GM12892 (cell line): ENCODE measurements around the gene RNF115.
"Not testable (repeated sequence)": the region's sequence is repeated elsewhere in the genome, so short reads cannot be mapped to it uniquely, and the experiment has no call there.

Experiments used
- DNase-seq: peaks from one replicate; pipeline ENCODE4 v3.0.0; 2011; ENCODE audit not compliant: insufficient read length
- FAIRE-seq: peaks from 2 replicates; lab custom pipeline; 2011; peaks lifted over from hg19 to GRCh38; lab: Jason Lieb, UNC
- POLR2A ChIP-seq: IDR thresholded peaks from 2 replicates; pipeline ENCODE4 v1.6.1; 2011; ENCODE audit warnings: low read depth, low read length, control low read depth
- POLR2AphosphoS5 ChIP-seq: IDR thresholded peaks from 2 replicates; pipeline ENCODE4 v1.6.1; 2011; ENCODE audit warnings: low read depth, low read length, control low read depth
- TAF1 ChIP-seq: IDR thresholded peaks from 2 replicates; pipeline ENCODE4 v1.6.1; 2011; ENCODE audit warnings: low read depth, mild to moderate bottlenecking, control low read depth, low read length, borderline replicate concordance

Gene RNF115

DNA sequence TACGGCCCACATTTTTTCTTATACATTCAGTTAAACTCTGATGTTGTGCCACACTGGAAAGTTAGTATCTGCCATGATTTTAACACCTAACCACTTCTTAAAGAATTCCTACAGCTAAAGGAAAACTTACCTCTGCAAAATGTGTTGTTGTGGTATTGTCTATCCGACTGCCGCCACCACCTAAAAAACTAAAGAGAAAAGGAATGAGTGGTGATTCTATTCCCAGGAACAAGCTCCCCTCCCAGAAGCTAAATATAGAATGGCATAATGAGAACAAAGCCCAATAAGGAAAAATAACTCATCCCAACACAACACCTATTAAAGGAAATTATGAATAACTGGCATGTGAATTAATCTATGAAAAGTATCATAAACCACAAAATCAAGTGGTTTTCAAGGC is 39.5 kb downstream of the RNF115 start:
- DNase-seq (no peak), FAIRE-seq (no peak)
- TF ChIP-seq POLR2A (no peak), TAF1 (no peak), POLR2AphosphoS5 (no peak)

GRCh38 chr1:145782272-145783099 is 41.4 kb downstream of the RNF115 start:
- FAIRE-seq, result no peak
- DNase-seq, result no peak
- TF ChIP-seq TAF1 (no peak), POLR2A (no peak), POLR2AphosphoS5 (no peak)

GRCh38 chr1:145778146-145778540 is 45.8 kb downstream of the RNF115 start:
- no peak for TF ChIP-seq POLR2AphosphoS5
- TF ChIP-seq TAF1, result no peak
- TF ChIP-seq POLR2A, result no peak
- FAIRE-seq (no peak), DNase-seq (no peak)

DNA sequence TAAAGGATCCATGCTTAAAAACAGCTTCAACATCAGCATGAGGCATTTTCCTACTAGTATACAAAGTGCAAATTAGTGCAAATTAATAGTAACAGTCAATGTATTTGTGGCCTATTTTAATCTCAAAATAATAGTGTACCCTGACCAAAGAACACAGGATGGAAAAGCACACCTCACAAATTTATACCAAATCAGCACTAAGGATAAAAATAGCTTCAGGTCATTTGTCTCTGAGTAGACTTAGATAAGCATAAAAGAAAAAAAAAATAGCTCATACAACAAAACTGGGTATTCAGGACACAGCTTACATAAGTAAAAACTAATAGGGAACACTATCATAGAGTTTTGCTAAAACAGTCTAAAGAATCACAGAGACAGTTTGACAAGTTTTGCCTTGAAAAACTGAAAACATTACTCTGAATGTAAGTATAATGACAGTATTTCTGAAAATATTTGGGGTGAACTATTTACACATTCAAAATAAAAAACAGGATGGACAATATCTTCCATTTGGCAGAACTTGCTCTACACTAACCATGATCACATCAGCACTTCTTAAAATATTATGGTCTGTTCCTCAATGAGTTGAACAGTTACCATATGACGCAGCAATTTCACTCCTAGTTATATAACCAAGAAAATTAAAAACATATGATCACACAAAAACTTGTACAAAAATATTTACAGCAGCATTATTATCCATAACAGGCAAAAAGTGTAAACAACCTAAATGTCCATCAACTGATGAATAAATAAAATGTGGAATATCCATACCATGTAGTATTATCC is 46.3 kb downstream of the RNF115 start:
- FAIRE-seq, result no peak
- DNase-seq, result no peak
- TF ChIP-seq POLR2AphosphoS5 (no peak), TAF1 (no peak), POLR2A (no peak)

- no peak for TF ChIP-seq POLR2AphosphoS5
- no peak for TF ChIP-seq POLR2A
- TF ChIP-seq TAF1, result no peak
- FAIRE-seq (no peak), DNase-seq (no peak)
Measured at GRCh38 chr1:145773423-145773822, 50.5 kb downstream of the RNF115 start.

DNA sequence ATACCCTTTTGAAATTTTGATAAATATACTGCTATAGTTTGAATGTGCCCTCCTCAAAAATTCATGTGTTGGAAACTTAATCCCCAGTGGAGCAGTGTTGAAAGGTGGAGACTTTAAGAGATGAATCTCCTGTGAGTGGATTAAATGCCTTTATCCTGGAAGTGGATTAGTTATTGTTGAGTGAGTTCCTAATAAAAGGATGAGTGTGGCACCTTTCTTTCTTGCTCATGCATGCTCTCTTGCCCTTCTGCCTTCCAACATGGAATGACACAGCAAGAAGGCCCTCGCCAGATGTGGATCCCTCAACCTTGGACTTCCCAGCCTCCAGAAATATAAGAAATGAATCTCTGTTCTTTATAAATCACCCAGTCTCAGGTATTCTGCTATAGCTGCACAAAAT is 52.8 kb downstream of the RNF115 start:
- DNase-seq (no peak), FAIRE-seq (no peak)
- TF ChIP-seq POLR2AphosphoS5 (no peak), POLR2A (no peak), TAF1 (no peak)

DNA sequence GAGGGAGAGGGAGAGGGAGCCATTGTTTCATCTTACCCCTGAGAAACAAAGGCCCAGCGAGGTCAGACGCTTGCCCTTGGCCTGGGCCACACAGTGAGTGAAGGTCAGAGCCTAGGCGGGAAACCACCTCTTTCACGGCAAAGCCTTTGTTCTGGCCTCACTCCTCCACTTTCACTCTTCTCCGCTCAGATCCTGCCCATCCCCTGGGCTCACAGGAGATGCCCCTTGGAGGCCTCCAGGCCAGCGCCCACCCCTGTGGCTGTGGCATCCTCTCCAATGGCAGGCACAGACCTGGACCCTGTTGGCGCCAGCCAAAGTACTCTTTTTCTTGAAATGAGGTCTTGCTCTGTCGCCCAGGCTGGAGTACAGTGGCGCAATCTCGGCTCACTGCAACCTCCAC is 55.9 kb downstream of the RNF115 start:
- peak; percentile 27 for FAIRE-seq
- DNase-seq, result not testable (repeated sequence)

GRCh38 chr1:145766926-145767325 is 57.0 kb downstream of the RNF115 start:
- FAIRE-seq, DNase-seq: not testable (repeated sequence)

DNA sequence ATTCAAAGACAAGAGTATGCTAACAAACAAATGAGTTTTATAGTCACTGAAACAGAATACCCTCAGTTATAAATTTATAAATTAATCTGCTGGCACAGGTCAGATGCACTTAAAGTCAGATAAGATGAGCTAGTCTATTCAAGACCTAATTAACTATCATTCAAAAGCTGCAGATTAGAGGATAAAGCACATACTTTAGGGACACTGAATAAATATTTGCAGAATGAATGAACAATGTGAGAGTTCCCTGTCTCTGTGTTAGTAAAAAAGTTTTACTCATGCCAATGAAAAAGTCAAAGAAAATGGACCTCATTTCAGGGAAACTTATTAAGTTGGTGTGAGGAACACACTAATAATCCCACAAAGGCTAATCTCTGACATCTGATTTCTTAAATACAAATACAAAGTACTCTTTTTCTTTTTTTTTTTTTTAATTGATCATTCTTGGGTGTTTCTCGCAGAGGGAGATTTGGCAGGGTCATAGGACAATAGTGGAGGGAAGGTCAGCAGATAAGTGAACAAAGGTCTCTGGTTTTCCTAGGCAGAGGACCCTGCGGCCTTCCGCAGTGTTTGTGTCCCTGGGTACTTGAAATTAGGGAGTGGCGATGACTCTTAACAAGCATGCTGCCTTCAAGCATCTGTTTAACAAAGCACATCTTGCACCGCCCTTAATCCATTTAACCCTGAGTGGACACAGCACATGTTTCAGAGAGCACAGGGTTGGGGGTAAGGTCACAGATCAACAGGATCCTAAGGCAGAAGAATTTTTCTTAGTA is 58.1 kb downstream of the RNF115 start:
- not testable (repeated sequence) for DNase-seq, FAIRE-seq

GRCh38 chr1:145765127-145765526 is 58.8 kb downstream of the RNF115 start:
- not testable (repeated sequence) for FAIRE-seq

GRCh38 chr1:145764231-145764940 is 59.5 kb downstream of the RNF115 start:
- not testable (repeated sequence) for FAIRE-seq, DNase-seq

More at GRCh38 chr1:145765127-145765526, 58.8 kb downstream of the RNF115 start:
- not testable (repeated sequence) for DNase-seq

GRCh38 chr1:145762001-145762400 is 61.9 kb downstream of the RNF115 start:
- DNase-seq, FAIRE-seq: not testable (repeated sequence)

- DNase-seq, FAIRE-seq: not testable (repeated sequence)
Measured at GRCh38 chr1:145761498-145761897, 62.4 kb downstream of the RNF115 start.

GRCh38 chr1:145760395-145760949 is 63.4 kb downstream of the RNF115 start:
- not testable (repeated sequence) for FAIRE-seq, DNase-seq
